Measurements from ENCODE around the gene RANBP9.

- TF ChIP-seq ZC3H8 (IDR thresholded peaks at IDR 0.05) (no peak), ZBTB2 (IDR thresholded peaks at IDR 0.05) (0 out of 2 replicates have a peak, but pooled peaks have one; percentile 35), CTCF (IDR thresholded peaks at IDR 0.05 in 2 of 3, conservative IDR thresholded peaks at IDR 0.05 in 1 of 3; ENCODE audit: insufficient read depth in 2 of 3, low read depth in 1 of 3, low read length in 3 of 3) (no peak)
Observed at GRCh38 chr6:13590574-13591153, 121.0 kb downstream of the RANBP9 start.

All from K562 (cell line).